HepG2 (cell line): ENCODE results near the gene RHOBTB1. TPM values are rescaled to one million over a fixed set of nuclear protein-coding genes. Genes with fewer than 3 reads are reported as not detected.

Experiments
- ATF7 ChIP-seq, 2 experiments: fragments of 450-650 bp in 1 of 2; sonication (generic) in 1 of 2; formaldehyde crosslinking in 1 of 2; IDR thresholded peaks; 2 replicates each; pipeline versions ENCODE4 v1.4.0 to v1.6.1; 2016 to 2020; ENCODE audit warnings: antibody characterized with exemption in 1 of 2, mild to moderate bottlenecking in 1 of 2, missing genetic modification reagents in 1 of 2
- FIP1L1 ChIP-seq: fragments of 200-400 bp; formaldehyde crosslinking; IDR thresholded peaks from 2 replicates; pipeline ENCODE4 v1.6.1; 2018; ENCODE audit warnings: low read depth, mild to moderate bottlenecking, low read length, moderate library complexity, borderline replicate concordance; ENCODE audit not compliant: insufficient read depth
- FOXA3 ChIP-seq: IDR thresholded peaks from 2 replicates; pipeline ENCODE4 v1.6.1; 2016; ENCODE audit warnings: missing genetic modification reagents, missing compliant biosample characterization
- FOXJ3 ChIP-seq: sonication (generic); formaldehyde crosslinking; IDR thresholded peaks from 2 replicates; pipeline ENCODE4 v1.4.0; 2020; ENCODE audit warnings: missing genetic modification reagents, mild to moderate bottlenecking, borderline replicate concordance
- HMG20A ChIP-seq: IDR thresholded peaks from 2 replicates; pipeline ENCODE4 v1.6.1; 2016; ENCODE audit warnings: borderline replicate concordance
- MTF1 ChIP-seq: sonication (generic); formaldehyde crosslinking; IDR thresholded peaks from 2 replicates; pipeline ENCODE4 v1.5.0; 2020; ENCODE audit warnings: missing genetic modification reagents
- NR2F6 ChIP-seq, 2 experiments: IDR thresholded peaks; 2 replicates each; pipeline ENCODE4 v1.6.1; 2016; ENCODE audit warnings: antibody characterized with exemption in 1 of 2, mild to moderate bottlenecking in 1 of 2
- PHB2 ChIP-seq: fragments of 450-650 bp; IDR thresholded peaks from 2 replicates; pipeline ENCODE4 v1.6.1; 2018; ENCODE audit not compliant: partially characterized antibody
- RAD21 ChIP-seq: fragments of 450-650 bp; formaldehyde crosslinking; IDR thresholded peaks from 2 replicates; pipeline ENCODE4 v1.5.0; 2020; ENCODE audit warnings: mild to moderate bottlenecking
- SUZ12 ChIP-seq: fragments of 150-350 bp; IDR thresholded peaks from 2 replicates; pipeline ENCODE4 v1.6.1; 2014; ENCODE audit warnings: low read depth, low read length
- ZBTB38 ChIP-seq: sonication (generic); formaldehyde crosslinking; IDR thresholded peaks from 2 replicates; pipeline ENCODE4 v1.5.1; 2020; ENCODE audit warnings: mild to moderate bottlenecking, missing genetic modification reagents
- ZFP82 ChIP-seq: sonication (generic); formaldehyde crosslinking; IDR thresholded peaks from 2 replicates; pipeline ENCODE4 v1.5.1; 2020; ENCODE audit warnings: mild to moderate bottlenecking, missing genetic modification reagents, borderline replicate concordance
- ZNF232 ChIP-seq: sonication (generic); formaldehyde crosslinking; IDR thresholded peaks from 2 replicates; pipeline ENCODE4 v1.4.0; 2020; ENCODE audit warnings: missing genetic modification reagents, borderline replicate concordance
- ZNF605 ChIP-seq: sonication (generic); formaldehyde crosslinking; IDR thresholded peaks from 2 replicates; pipeline ENCODE4 v1.8.0; 2022; ENCODE audit warnings: mild to moderate bottlenecking, missing genetic modification reagents
- ZNF746 ChIP-seq: sonication (generic); formaldehyde crosslinking; IDR thresholded peaks from 2 replicates; pipeline ENCODE4 v1.8.0; 2022; ENCODE audit warnings: mild to moderate bottlenecking, missing genetic modification reagents
- polyA plus RNA-seq, 8 experiments: library from polyadenylated mRNA; depleted of rRNA in 3 of 8; stranded (reverse) in 7 of 8; unstranded in 1 of 8; fragments of >200 nt; fragmentation: Illumina TruSeq in 4 of 8; extraction: Trizol in 4 of 8; gene quantifications; 2 replicates each; pipeline versions ENCODE4 v1.2.1 to v1.2.3, GENCODE V29; 2011 to 2016; ENCODE audit warnings: low read depth in 4 of 8, missing spikeins in 1 of 8, mixed read lengths in 1 of 8; ENCODE audit not compliant: insufficient read depth in 1 of 8
- total RNA-seq, 5 experiments: library from RNA; depleted of rRNA; stranded (reverse); fragments of >200 nt; fragmentation: Illumina TruSeq; extraction: Trizol; gene quantifications; 2 replicates each; pipeline ENCODE4 v1.2.3, GENCODE V29; 2016; ENCODE audit warnings: low read depth in 1 of 5
- TF ChIP-seq, protein P1 (sequence below): sonication (generic); formaldehyde crosslinking; IDR thresholded peaks from 2 replicates; pipeline ENCODE4 v1.5.0; 2020; ENCODE audit warnings: mild to moderate bottlenecking, missing genetic modification reagents, borderline replicate concordance
- TF ChIP-seq, protein P2 (sequence below): sonication (generic); formaldehyde crosslinking; IDR thresholded peaks from 2 replicates; pipeline ENCODE4 v1.5.0; 2020; ENCODE audit warnings: mild to moderate bottlenecking, missing genetic modification reagents
- TF ChIP-seq, protein P3 (sequence below): sonication (generic); formaldehyde crosslinking; IDR thresholded peaks from 2 replicates; pipeline ENCODE4 v1.4.0; 2020; ENCODE audit warnings: missing genetic modification reagents, borderline replicate concordance

RHOBTB1 gene
- total and polyA plus RNA-seq, 2 of the 13 experiments (the other 11 are each of a cell fraction or from before 2014, with no cell fraction given), result 18.8 to 59.5 TPM

DNA sequence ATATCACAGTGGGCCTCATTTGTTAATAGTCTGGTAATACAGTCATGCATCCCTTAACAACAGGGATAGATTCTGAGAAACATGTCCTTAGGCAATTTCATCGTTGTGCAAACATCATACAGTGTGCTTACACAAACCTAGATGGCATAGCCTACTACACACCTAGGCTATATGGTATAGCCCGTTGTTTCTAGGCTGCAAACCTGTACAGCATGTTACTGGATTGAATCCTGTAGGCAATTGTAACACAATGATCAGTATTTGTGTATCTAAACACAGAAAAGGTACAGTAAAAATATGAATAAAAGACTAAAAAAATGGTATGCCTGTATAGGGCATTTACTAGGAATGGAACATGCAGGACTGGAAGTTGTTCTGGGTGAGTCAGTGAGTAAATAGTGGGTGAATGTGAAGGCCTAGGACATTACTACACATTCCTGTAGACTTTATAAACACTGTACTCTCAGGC is 12.0 kb upstream of the RHOBTB1 start (continued):
- TF ChIP-seq, protein P1, sequence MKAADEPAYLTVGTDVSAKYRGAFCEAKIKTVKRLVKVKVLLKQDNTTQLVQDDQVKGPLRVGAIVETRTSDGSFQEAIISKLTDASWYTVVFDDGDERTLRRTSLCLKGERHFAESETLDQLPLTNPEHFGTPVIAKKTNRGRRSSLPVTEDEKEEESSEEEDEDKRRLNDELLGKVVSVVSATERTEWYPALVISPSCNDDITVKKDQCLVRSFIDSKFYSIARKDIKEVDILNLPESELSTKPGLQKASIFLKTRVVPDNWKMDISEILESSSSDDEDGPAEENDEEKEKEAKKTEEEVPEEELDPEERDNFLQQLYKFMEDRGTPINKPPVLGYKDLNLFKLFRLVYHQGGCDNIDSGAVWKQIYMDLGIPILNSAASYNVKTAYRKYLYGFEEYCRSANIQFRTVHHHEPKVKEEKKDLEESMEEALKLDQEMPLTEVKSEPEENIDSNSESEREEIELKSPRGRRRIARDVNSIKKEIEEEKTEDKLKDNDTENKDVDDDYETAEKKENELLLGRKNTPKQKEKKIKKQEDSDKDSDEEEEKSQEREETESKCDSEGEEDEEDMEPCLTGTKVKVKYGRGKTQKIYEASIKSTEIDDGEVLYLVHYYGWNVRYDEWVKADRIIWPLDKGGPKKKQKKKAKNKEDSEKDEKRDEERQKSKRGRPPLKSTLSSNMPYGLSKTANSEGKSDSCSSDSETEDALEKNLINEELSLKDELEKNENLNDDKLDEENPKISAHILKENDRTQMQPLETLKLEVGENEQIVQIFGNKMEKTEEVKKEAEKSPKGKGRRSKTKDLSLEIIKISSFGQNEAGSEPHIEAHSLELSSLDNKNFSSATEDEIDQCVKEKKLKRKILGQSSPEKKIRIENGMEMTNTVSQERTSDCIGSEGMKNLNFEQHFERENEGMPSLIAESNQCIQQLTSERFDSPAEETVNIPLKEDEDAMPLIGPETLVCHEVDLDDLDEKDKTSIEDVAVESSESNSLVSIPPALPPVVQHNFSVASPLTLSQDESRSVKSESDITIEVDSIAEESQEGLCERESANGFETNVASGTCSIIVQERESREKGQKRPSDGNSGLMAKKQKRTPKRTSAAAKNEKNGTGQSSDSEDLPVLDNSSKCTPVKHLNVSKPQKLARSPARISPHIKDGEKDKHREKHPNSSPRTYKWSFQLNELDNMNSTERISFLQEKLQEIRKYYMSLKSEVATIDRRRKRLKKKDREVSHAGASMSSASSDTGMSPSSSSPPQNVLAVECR (CRISPR knock-in tag), result no peak
- TF ChIP-seq RAD21 (CRISPR knock-in tag) (no peak), ZNF746 (CRISPR knock-in tag) (no peak), ZBTB38 (CRISPR knock-in tag) (no peak), ZFP82 (CRISPR knock-in tag) (no peak), MTF1 (CRISPR knock-in tag) (no peak), HMG20A (CRISPR knock-in tag) (peak; percentile 78; the same call in 1 of the 2 replicates), PHB2 (no peak), FOXJ3 (no peak), SUZ12 (no peak), ZNF605 (CRISPR knock-in tag) (no peak), FIP1L1 (no peak), ATF7 (IDR thresholded peaks at IDR 0.05) (peak; percentile 27; the same call in 1 of the 2 replicates), ATF7 (CRISPR knock-in tag; IDR thresholded peaks at IDR 0.05) (no peak), ZNF232 (CRISPR knock-in tag) (no peak), NR2F6 (IDR thresholded peaks at IDR 0.05) (no peak), NR2F6 (CRISPR knock-in tag; IDR thresholded peaks at IDR 0.05) (no peak), FOXA3 (CRISPR knock-in tag) (peak; percentile 89)
- TF ChIP-seq, protein P2, sequence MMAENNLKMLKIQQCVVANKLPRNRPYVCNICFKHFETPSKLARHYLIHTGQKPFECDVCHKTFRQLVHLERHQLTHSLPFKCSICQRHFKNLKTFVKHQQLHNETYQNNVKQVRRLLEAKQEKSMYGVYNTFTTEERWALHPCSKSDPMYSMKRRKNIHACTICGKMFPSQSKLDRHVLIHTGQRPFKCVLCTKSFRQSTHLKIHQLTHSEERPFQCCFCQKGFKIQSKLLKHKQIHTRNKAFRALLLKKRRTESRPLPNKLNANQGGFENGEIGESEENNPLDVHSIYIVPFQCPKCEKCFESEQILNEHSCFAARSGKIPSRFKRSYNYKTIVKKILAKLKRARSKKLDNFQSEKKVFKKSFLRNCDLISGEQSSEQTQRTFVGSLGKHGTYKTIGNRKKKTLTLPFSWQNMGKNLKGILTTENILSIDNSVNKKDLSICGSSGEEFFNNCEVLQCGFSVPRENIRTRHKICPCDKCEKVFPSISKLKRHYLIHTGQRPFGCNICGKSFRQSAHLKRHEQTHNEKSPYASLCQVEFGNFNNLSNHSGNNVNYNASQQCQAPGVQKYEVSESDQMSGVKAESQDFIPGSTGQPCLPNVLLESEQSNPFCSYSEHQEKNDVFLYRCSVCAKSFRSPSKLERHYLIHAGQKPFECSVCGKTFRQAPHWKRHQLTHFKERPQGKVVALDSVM (CRISPR knock-in tag), result no peak
- TF ChIP-seq, protein P3, sequence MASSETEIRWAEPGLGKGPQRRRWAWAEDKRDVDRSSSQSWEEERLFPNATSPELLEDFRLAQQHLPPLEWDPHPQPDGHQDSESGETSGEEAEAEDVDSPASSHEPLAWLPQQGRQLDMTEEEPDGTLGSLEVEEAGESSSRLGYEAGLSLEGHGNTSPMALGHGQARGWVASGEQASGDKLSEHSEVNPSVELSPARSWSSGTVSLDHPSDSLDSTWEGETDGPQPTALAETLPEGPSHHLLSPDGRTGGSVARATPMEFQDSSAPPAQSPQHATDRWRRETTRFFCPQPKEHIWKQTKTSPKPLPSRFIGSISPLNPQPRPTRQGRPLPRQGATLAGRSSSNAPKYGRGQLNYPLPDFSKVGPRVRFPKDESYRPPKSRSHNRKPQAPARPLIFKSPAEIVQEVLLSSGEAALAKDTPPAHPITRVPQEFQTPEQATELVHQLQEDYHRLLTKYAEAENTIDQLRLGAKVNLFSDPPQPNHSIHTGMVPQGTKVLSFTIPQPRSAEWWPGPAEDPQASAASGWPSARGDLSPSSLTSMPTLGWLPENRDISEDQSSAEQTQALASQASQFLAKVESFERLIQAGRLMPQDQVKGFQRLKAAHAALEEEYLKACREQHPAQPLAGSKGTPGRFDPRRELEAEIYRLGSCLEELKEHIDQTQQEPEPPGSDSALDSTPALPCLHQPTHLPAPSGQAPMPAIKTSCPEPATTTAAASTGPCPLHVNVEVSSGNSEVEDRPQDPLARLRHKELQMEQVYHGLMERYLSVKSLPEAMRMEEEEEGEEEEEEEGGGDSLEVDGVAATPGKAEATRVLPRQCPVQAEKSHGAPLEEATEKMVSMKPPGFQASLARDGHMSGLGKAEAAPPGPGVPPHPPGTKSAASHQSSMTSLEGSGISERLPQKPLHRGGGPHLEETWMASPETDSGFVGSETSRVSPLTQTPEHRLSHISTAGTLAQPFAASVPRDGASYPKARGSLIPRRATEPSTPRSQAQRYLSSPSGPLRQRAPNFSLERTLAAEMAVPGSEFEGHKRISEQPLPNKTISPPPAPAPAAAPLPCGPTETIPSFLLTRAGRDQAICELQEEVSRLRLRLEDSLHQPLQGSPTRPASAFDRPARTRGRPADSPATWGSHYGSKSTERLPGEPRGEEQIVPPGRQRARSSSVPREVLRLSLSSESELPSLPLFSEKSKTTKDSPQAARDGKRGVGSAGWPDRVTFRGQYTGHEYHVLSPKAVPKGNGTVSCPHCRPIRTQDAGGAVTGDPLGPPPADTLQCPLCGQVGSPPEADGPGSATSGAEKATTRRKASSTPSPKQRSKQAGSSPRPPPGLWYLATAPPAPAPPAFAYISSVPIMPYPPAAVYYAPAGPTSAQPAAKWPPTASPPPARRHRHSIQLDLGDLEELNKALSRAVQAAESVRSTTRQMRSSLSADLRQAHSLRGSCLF (CRISPR knock-in tag), result no peak
